GM12892 (cell line): ENCODE measurements around the gene FKBP3.

Experiments used
- DNase-seq: peaks from one replicate; pipeline ENCODE4 v3.0.0; 2011; ENCODE audit not compliant: insufficient read length
- FAIRE-seq: peaks from 2 replicates; lab custom pipeline; 2011; peaks lifted over from hg19 to GRCh38; lab: Jason Lieb, UNC
- POLR2A ChIP-seq: IDR thresholded peaks from 2 replicates; pipeline ENCODE4 v1.6.1; 2011; ENCODE audit warnings: low read depth, low read length, control low read depth
- POLR2AphosphoS5 ChIP-seq: IDR thresholded peaks from 2 replicates; pipeline ENCODE4 v1.6.1; 2011; ENCODE audit warnings: low read depth, low read length, control low read depth
- TAF1 ChIP-seq: IDR thresholded peaks from 2 replicates; pipeline ENCODE4 v1.6.1; 2011; ENCODE audit warnings: low read depth, mild to moderate bottlenecking, control low read depth, low read length, borderline replicate concordance

FKBP3 gene

GRCh38 chr14:45073231-45073879 lies 60.9 kb downstream of the FKBP3 start:
- TF ChIP-seq POLR2AphosphoS5 (no peak), TAF1 (no peak), POLR2A (no peak)
- no peak for FAIRE-seq

GRCh38 chr14:45072126-45072525 lies 62.2 kb downstream of the FKBP3 start:
- DNase-seq (no peak), FAIRE-seq (no peak)
- TF ChIP-seq POLR2AphosphoS5 = no peak
- TF ChIP-seq POLR2A = no peak
- TF ChIP-seq TAF1 = no peak

More at GRCh38 chr14:45073231-45073879, 60.9 kb downstream of the FKBP3 start:
- DNase-seq = no peak

GRCh38 chr14:45070215-45070614 lies 64.1 kb downstream of the FKBP3 start:
- no peak for FAIRE-seq
- no peak for TF ChIP-seq POLR2A
- TF ChIP-seq TAF1 = no peak
- TF ChIP-seq POLR2AphosphoS5 = no peak
- no peak for DNase-seq

GRCh38 chr14:45068396-45068795 lies 65.9 kb downstream of the FKBP3 start:
- DNase-seq (no peak), FAIRE-seq (no peak)
- TF ChIP-seq TAF1 = no peak
- TF ChIP-seq POLR2A = no peak
- no peak for TF ChIP-seq POLR2AphosphoS5

- TF ChIP-seq POLR2A = no peak
- TF ChIP-seq POLR2AphosphoS5 = no peak
- TF ChIP-seq TAF1 = no peak
- DNase-seq (no peak), FAIRE-seq (no peak)
Measured at GRCh38 chr14:45066667-45067066, 67.6 kb downstream of the FKBP3 start.

- DNase-seq = no peak
- TF ChIP-seq POLR2A = no peak
- TF ChIP-seq TAF1 = no peak
- TF ChIP-seq POLR2AphosphoS5 = no peak
- FAIRE-seq = no peak
Measured at GRCh38 chr14:45065956-45066355, 68.3 kb downstream of the FKBP3 start.
